Activated CD8-positive, alpha-beta T cell treated with anti-CD3 and anti-CD28 coated beads, Interleukin-2, amount 10 ng/mL, durations not matched to agents 7 days and 5 days (primary cell): Measurements from ENCODE around the gene IL17REL. TPM values are rescaled to one million over a fixed set of nuclear protein-coding genes. Genes with fewer than 3 reads are reported as not detected.

Experiments
- ATAC-seq: fragments of 150-1000 bp; cut with Tn5 transposase; one replicate; pipeline ENCODE4 v1.10.0; 2021; ENCODE audit warnings: moderate library complexity
- CTCF ChIA-PET: fragments of 350-600 bp; sonication (Branson Sonifier 250); formaldehyde crosslinking; loops from one replicate; lab custom pipeline; 2021; ENCODE audit warnings: antibody characterized with exemption; lab: Charles Lee
- POLR2A ChIA-PET: fragments of 350-600 bp; sonication (Branson Sonifier 250); formaldehyde crosslinking; loops from one replicate; lab custom pipeline; 2021; ENCODE audit warnings: antibody characterized with exemption; lab: Charles Lee
- DNase-seq: peaks from one replicate; pipeline ENCODE4 v3.0.0-alpha.2; 2020
- H3K27ac Mint-ChIP-seq: one replicate; pipeline ENCODE4 v1.8.0; 2021; ENCODE audit warnings: mild to moderate bottlenecking, mixed read lengths
- H3K27me3 Mint-ChIP-seq: one replicate; pipeline ENCODE4 v1.8.0; 2021; ENCODE audit warnings: low read depth, mixed read lengths
- H3K36me3 Mint-ChIP-seq: one replicate; pipeline ENCODE4 v1.8.0; 2021; ENCODE audit warnings: low read depth, mixed read lengths
- H3K4me1 Mint-ChIP-seq: one replicate; pipeline ENCODE4 v1.8.0; 2021; ENCODE audit warnings: low read depth, mixed read lengths
- H3K4me3 Mint-ChIP-seq: one replicate; pipeline ENCODE4 v1.8.0; 2021; ENCODE audit warnings: mild to moderate bottlenecking, mixed read lengths
- H3K9me3 Mint-ChIP-seq: one replicate; pipeline ENCODE4 v1.8.0; 2022; ENCODE audit warnings: mixed read lengths; ENCODE audit not compliant: insufficient read depth
- total RNA-seq, 2 experiments: library from RNA; stranded (reverse); gene quantifications; one replicate each; pipeline ENCODE4 v1.2.3, GENCODE V29; 2021

Gene IL17REL
- total RNA-seq, 2 experiments from 2014 or later: not detected

DNA sequence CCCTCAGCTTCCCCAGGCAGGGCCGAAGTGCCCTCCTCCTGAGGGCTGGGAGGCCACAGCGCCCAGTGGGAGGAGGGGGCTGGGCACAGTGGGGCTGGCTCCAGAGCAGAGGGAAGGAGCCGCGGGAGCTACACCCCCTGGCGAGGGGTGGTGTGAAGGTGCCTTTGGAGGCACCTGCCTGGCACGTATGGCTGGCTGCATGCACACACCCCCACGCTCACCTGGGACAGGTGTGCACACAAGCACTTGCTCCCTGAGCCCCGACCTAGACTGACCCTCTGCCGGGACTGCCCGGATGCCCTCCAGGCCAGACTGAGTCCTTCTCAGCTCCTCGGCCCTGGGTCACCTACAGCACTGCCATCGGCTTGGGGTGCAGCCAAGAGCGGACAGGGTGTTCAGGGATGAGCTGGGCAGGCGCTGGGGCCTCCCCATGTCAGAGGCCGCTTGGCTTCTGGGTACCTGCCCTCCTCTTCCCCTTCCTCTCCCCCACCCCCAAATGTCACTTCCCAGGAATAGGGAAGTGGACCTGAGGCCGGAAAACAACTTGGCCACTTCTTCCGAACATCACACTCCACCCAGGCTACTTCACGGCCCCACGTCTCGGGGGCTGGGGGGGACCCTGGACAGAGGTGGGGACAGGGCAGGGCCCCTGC, 59.4 kb downstream of the IL17REL start:
- H3K27me3 Mint-ChIP-seq: no peaks in the 10 kb centered on the region

GRCh38 chr22:49951986-49952896, 60.3 kb downstream of the IL17REL start:
- H3K36me3 Mint-ChIP-seq: no peaks in the 10 kb centered on the region
- H3K4me1 Mint-ChIP-seq: no peaks in the 10 kb centered on the region
- H3K4me3 Mint-ChIP-seq: no peak overlapping the region
- DNase-seq (no peak), ATAC-seq (no peak)
- CTCF ChIA-PET: no interaction called here
- H3K27me3 Mint-ChIP-seq: no peaks in the 10 kb centered on the region
- POLR2A ChIA-PET: interaction anchor here (0.7 to 0.8 kb wide), 2 partner anchors 27 to 290 kb away, joined by 3 read pairs; no protein-coding TSS in a partner anchor
- no peaks in the 10 kb centered on the region for H3K9me3 Mint-ChIP-seq
- H3K27ac Mint-ChIP-seq: no peak overlapping the region

More for the DNA sequence above, 59.4 kb downstream of the IL17REL start:
- ChIA-PET POLR2A (interaction anchor here (0.8 kb wide), 1 partner anchor 27 kb away, joined by 3 read pairs; no protein-coding TSS in a partner anchor), CTCF (no interaction called here)
- ATAC-seq (no peak), DNase-seq (peak; percentile 19)
- H3K36me3 Mint-ChIP-seq: no peaks in the 10 kb centered on the region
- no peak overlapping the region for H3K4me3 Mint-ChIP-seq
- no peaks in the 10 kb centered on the region for H3K9me3 Mint-ChIP-seq
- no peaks in the 10 kb centered on the region for H3K4me1 Mint-ChIP-seq
- H3K27ac Mint-ChIP-seq: no peak overlapping the region

GRCh38 chr22:49951678-49951985, 60.9 kb downstream of the IL17REL start:
- H3K9me3 Mint-ChIP-seq: no peaks in the 10 kb centered on the region
- no peak for DNase-seq
- no peaks in the 10 kb centered on the region for H3K36me3 Mint-ChIP-seq
- no peaks in the 10 kb centered on the region for H3K4me1 Mint-ChIP-seq
- no peaks in the 10 kb centered on the region for H3K27me3 Mint-ChIP-seq
- ChIA-PET POLR2A (interaction anchor here (0.6 to 1.6 kb wide), 3 partner anchors 9 to 1057 kb away, joined by 3 to 5 read pairs (median 3); partner anchors contain the start of gene PIM3), CTCF (no interaction called here)
- H3K4me3 Mint-ChIP-seq: no peak overlapping the region
- no peak overlapping the region for H3K27ac Mint-ChIP-seq
- ATAC-seq: no peak

DNA sequence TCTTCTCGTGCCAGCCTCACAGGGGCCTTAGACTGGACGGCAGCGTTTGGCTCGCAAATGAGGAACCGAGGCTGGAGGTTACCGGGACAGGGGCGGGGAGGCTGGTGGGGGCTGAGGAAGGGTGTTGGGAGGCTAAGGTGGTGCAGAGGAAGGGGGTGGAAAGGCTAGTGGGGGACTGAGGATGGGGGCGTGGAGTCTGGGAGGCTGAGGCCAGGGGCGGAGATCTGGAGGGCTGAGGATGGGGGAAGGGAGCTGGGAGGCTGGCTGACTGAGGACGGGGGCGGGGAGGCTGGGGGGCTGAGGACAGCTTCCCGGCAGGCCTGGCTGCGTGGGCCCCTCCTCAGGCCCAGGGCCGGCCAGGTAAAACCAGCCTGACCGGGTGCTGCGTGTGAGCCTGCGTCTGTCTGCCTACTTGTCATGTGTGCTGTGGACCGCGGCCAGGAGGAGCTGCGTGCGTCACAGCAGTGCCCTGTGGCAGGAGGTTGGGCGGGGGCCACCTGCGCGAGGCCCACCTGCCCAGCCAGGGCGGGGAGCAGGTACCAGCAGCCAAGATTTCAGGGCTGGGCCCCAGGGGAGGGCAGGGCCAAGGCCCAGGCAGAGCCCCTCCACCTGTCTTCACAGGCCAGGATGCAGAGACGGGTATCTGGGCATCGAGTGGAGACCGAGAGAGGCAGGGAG, 61.4 kb downstream of the IL17REL start:
- CTCF ChIA-PET: no interaction called here
- Mint-ChIP-seq H3K36me3 (no peaks in the 10 kb centered on the region), H3K27me3 (no peaks in the 10 kb centered on the region), H3K27ac (no peak overlapping the region), H3K4me1 (peaks cover 3% of the 10 kb centered on the region), H3K4me3 (no peak overlapping the region), H3K9me3 (no peaks in the 10 kb centered on the region)
- ATAC-seq (no peak), DNase-seq (no peak)
- POLR2A ChIA-PET: interaction anchor here (0.6 to 1.6 kb wide), 2 partner anchors 10 to 1056 kb away, joined by 3 to 5 read pairs; partner anchors contain the start of gene PIM3

GRCh38 chr22:49950396-49950994, 62.1 kb downstream of the IL17REL start:
- no peak for DNase-seq
- Mint-ChIP-seq H3K27me3 (no peaks in the 10 kb centered on the region), H3K4me1 (peaks cover 9% of the 10 kb centered on the region), H3K9me3 (peaks cover 3% of the 10 kb centered on the region), H3K4me3 (no peak overlapping the region), H3K27ac (no peak overlapping the region), H3K36me3 (no peaks in the 10 kb centered on the region)
- POLR2A ChIA-PET: interaction anchor here (1.6 kb wide), 1 partner anchor 10 kb away, joined by 5 read pairs; the partner anchor contains the start of gene PIM3
- CTCF ChIA-PET: no interaction called here
- ATAC-seq: no peak

DNA sequence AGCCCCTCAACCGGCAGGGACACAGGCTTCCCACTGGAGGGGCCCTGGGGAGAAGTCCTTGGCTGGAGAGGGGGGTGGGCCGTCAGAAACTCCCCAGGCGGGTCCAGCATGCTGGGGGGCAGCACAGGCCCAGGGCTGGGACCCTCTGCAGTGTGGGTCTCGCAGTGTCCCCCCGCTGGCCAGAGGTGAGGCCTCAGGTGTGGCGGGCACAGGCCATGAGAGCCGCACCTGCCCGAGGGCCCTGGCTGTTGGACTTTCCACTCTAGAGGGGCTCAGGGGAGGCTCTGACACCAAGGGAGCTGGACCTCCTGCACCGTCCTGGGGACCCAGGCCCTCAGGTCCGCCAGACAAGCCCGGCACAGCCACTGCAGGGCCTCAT, 62.7 kb downstream of the IL17REL start:
- CTCF ChIA-PET: no interaction called here
- Mint-ChIP-seq H3K4me1 (peaks cover 12% of the 10 kb centered on the region), H3K4me3 (no peak overlapping the region), H3K27me3 (no peaks in the 10 kb centered on the region), H3K36me3 (no peaks in the 10 kb centered on the region), H3K9me3 (peaks cover 3% of the 10 kb centered on the region), H3K27ac (no peak overlapping the region)
- DNase-seq (no peak), ATAC-seq (no peak)
- POLR2A ChIA-PET: no interaction called here

- Mint-ChIP-seq H3K27ac (no peak overlapping the region), H3K4me3 (no peak overlapping the region), H3K9me3 (peaks cover 3% of the 10 kb centered on the region), H3K4me1 (peaks cover 12% of the 10 kb centered on the region), H3K27me3 (no peaks in the 10 kb centered on the region), H3K36me3 (no peaks in the 10 kb centered on the region)
- CTCF ChIA-PET: no interaction called here
- ATAC-seq: no peak
- DNase-seq: no peak
- POLR2A ChIA-PET: no interaction called here
Measured at GRCh38 chr22:49948958-49949913, 63.3 kb downstream of the IL17REL start.

- Mint-ChIP-seq H3K27ac (no peak overlapping the region), H3K4me1 (peaks cover 12% of the 10 kb centered on the region), H3K36me3 (no peaks in the 10 kb centered on the region), H3K4me3 (no peak overlapping the region), H3K9me3 (peaks cover 3% of the 10 kb centered on the region), H3K27me3 (no peaks in the 10 kb centered on the region)
- no peak for ATAC-seq
- POLR2A ChIA-PET: interaction anchor here (1.8 kb wide), 1 partner anchor 12 kb away, joined by 9 read pairs; the partner anchor contains the start of gene PIM3
- DNase-seq: no peak
- CTCF ChIA-PET: no interaction called here
Measured at GRCh38 chr22:49948116-49948957, 64.2 kb downstream of the IL17REL start.

GRCh38 chr22:49947296-49947622, 65.3 kb downstream of the IL17REL start:
- Mint-ChIP-seq H3K27ac (no peak overlapping the region), H3K36me3 (no peaks in the 10 kb centered on the region), H3K4me1 (peaks cover 12% of the 10 kb centered on the region), H3K9me3 (peaks cover 3% of the 10 kb centered on the region), H3K4me3 (no peak overlapping the region), H3K27me3 (no peaks in the 10 kb centered on the region)
- CTCF ChIA-PET: no interaction called here
- ATAC-seq: no peak
- no peak for DNase-seq
- POLR2A ChIA-PET: interaction anchor here (1.8 kb wide), 1 partner anchor 13 kb away, joined by 9 read pairs; the partner anchor contains the start of gene PIM3

DNA sequence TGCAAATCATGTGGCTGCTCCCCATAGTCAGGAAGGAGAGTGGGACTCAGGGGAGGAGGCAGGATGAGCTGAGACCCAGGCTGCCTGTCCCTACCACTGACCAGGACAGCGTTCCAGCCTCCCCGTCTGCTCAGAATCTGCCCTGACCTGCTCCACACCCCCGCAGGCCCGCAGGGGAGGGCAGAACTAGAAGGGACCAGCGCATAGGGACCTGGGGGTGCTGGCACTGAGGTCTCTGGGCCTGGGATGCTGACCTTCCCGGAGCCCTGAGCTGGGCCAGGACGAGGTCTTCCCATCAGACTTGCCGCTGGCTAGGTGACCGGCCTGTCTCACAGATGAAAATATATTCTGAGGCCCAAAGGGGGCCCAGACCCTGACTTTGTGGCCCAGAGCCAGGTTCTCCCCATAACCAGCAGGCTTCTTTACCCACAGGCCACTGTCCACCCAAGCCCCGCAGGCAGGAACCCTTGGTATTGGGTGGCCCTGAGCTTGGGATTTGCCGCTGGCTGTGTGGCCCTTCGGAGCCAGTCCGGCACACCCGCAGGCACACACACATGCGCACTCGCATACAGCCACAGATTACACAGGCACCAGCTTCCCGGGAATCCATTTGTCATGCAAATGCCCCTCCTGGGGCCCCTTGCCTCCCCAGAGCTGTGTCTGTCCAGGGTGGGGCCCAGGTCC, 65.8 kb downstream of the IL17REL start:
- Mint-ChIP-seq H3K36me3 (no peaks in the 10 kb centered on the region), H3K4me1 (peaks cover 12% of the 10 kb centered on the region), H3K4me3 (no peak overlapping the region), H3K27me3 (no peaks in the 10 kb centered on the region), H3K9me3 (peaks cover 3% of the 10 kb centered on the region), H3K27ac (no peak overlapping the region)
- POLR2A ChIA-PET: interaction anchor here (1.8 kb wide), 1 partner anchor 13 kb away, joined by 9 read pairs; the partner anchor contains the start of gene PIM3
- DNase-seq (no peak), ATAC-seq (no peak)
- CTCF ChIA-PET: no interaction called here
